ENCODE measurements around the gene PCNX2. TPM values are rescaled to one million over a fixed set of nuclear protein-coding genes. Genes with fewer than 3 reads are reported as not detected.
A peak's percentile ranks its signal among the peaks of the same experiment; 100 is the strongest.

The PCNX2 gene
- total and polyA plus RNA-seq, 2 experiments from 2014 or later, result 3.9 to 11.0 TPM

- WGBS (ENCODE audit: low lambda C conversion rate, missing lambda C conversion rate), result 93% methylated on average over 8 of the region's 8 CpGs
- Histone ChIP-seq H2AFZ (no peak overlapping the region), H3K9me2 (replicated peaks; ENCODE audit: insufficient read depth) (no peaks in the 10 kb centered on the region), H3K79me2 (no peaks in the 10 kb centered on the region), H3K36me3 (replicated peaks; ENCODE audit: insufficient read depth, low read depth) (no peaks in the 10 kb centered on the region), H3K4me1 (ENCODE audit: insufficient read depth) (peaks cover 34% of the 10 kb centered on the region), H3K4me2 (no peak overlapping the region), H3K9me3 (ENCODE audit: low read depth) (no peaks in the 10 kb centered on the region), H3K27ac (no peak overlapping the region), H3K27me3 (no peaks in the 10 kb centered on the region), H3K4me3 (no peak overlapping the region), H4K20me1 (ENCODE audit: insufficient read depth, poor library complexity, severe bottlenecking) (no peaks in the 10 kb centered on the region)
- DNase-seq (ENCODE audit: low spot score), result no peak
- no peak for TF ChIP-seq EZH2 (IDR thresholded peaks at IDR 0.05; ENCODE audit: borderline replicate concordance)
- TF ChIP-seq CTCF (IDR thresholded peaks at IDR 0.05; ENCODE audit: poor library complexity), result no peak
- no peak for TF ChIP-seq EZH2phosphoT487 (IDR thresholded peaks at IDR 0.05; ENCODE audit: low read depth, severe bottlenecking, unreplicated experiment)
Observed at GRCh38 chr1:233245191-233245765, 50.2 kb downstream of the PCNX2 start.

- H3K4me3 ChIP-seq, result no peak overlapping the region
- no peaks in the 10 kb centered on the region for H3K36me3 ChIP-seq (replicated peaks; ENCODE audit: insufficient read depth, low read depth)
- peak; percentile 60 for DNase-seq (ENCODE audit: low spot score)
- peak overlapping the region; percentile 71 for H3K27ac ChIP-seq
- H3K4me2 ChIP-seq, result no peak overlapping the region
- no peaks in the 10 kb centered on the region for H4K20me1 ChIP-seq (ENCODE audit: insufficient read depth, poor library complexity, severe bottlenecking)
- H2AFZ ChIP-seq, result no peak overlapping the region
- H3K79me2 ChIP-seq, result no peaks in the 10 kb centered on the region
- no peaks in the 10 kb centered on the region for H3K27me3 ChIP-seq
- no peaks in the 10 kb centered on the region for H3K9me2 ChIP-seq (replicated peaks; ENCODE audit: insufficient read depth)
- peaks cover 38% of the 10 kb centered on the region for H3K4me1 ChIP-seq (ENCODE audit: insufficient read depth)
- no peaks in the 10 kb centered on the region for H3K9me3 ChIP-seq (ENCODE audit: low read depth)
- 52% methylated on average over 6 of the region's 6 CpGs for WGBS (ENCODE audit: low lambda C conversion rate, missing lambda C conversion rate)
- no peak for TF ChIP-seq EZH2phosphoT487 (IDR thresholded peaks at IDR 0.05; ENCODE audit: low read depth, severe bottlenecking, unreplicated experiment)
- no peak for TF ChIP-seq EZH2 (IDR thresholded peaks at IDR 0.05; ENCODE audit: borderline replicate concordance)
- no peak for TF ChIP-seq CTCF (IDR thresholded peaks at IDR 0.05; ENCODE audit: poor library complexity)
Observed at GRCh38 chr1:233244183-233244582, 51.3 kb downstream of the PCNX2 start.

GRCh38 chr1:233242827-233243483 is 52.6 kb downstream of the PCNX2 start:
- H3K27ac ChIP-seq, result peak overlapping the region; percentile 68
- H3K27me3 ChIP-seq, result no peaks in the 10 kb centered on the region
- H3K36me3 ChIP-seq (replicated peaks; ENCODE audit: insufficient read depth, low read depth), result no peaks in the 10 kb centered on the region
- H3K79me2 ChIP-seq, result no peaks in the 10 kb centered on the region
- H3K4me3 ChIP-seq, result no peak overlapping the region
- H3K4me2 ChIP-seq, result peak overlapping the region; percentile 56
- H4K20me1 ChIP-seq (ENCODE audit: insufficient read depth, poor library complexity, severe bottlenecking), result no peaks in the 10 kb centered on the region
- WGBS (ENCODE audit: low lambda C conversion rate, missing lambda C conversion rate), result 41% methylated on average over 4 of the region's 4 CpGs
- TF ChIP-seq EZH2 (IDR thresholded peaks at IDR 0.05; ENCODE audit: borderline replicate concordance) (no peak), EZH2phosphoT487 (IDR thresholded peaks at IDR 0.05; ENCODE audit: low read depth, severe bottlenecking, unreplicated experiment) (no peak), CTCF (IDR thresholded peaks at IDR 0.05; ENCODE audit: poor library complexity) (no peak)
- DNase-seq (ENCODE audit: low spot score), result peak; percentile 21
- H3K9me3 ChIP-seq (ENCODE audit: low read depth), result no peaks in the 10 kb centered on the region
- H3K4me1 ChIP-seq (ENCODE audit: insufficient read depth), result peaks cover 38% of the 10 kb centered on the region
- H2AFZ ChIP-seq, result no peak overlapping the region
- no peaks in the 10 kb centered on the region for H3K9me2 ChIP-seq (replicated peaks; ENCODE audit: insufficient read depth)

All from hepatocyte (in vitro differentiated cells).